ENCODE measurements around the gene CMPK2.

The CMPK2 gene

GRCh38 chr2:6820903-6821584 lies 44.7 kb downstream of the CMPK2 start:
- no peak overlapping the region for H3K4me3 ChIP-seq (ENCODE audit: low read depth, low read length)
- DNase-seq (ENCODE audit: low read depth, low spot score): no peak

GRCh38 chr2:6820236-6820635 lies 45.5 kb downstream of the CMPK2 start:
- no peak overlapping the region for H3K4me3 ChIP-seq (ENCODE audit: low read depth, low read length)
- ChIA-PET POLR2A (no interaction called here), CTCF (no interaction called here)
- no peak for TF ChIP-seq CTCF (IDR thresholded peaks at IDR 0.05; ENCODE audit: insufficient read depth, low read length, missing control alignments)
- no peak for DNase-seq (ENCODE audit: low read depth, low spot score)

More at GRCh38 chr2:6820903-6821584, 44.7 kb downstream of the CMPK2 start:
- ChIA-PET POLR2A (no interaction called here), CTCF (interaction anchor here (1.0 kb wide), 1 partner anchor 29 kb away, joined by 3 read pairs; no protein-coding TSS in a partner anchor)
- no peak for TF ChIP-seq CTCF (IDR thresholded peaks at IDR 0.05; ENCODE audit: insufficient read depth, low read length, missing control alignments)

- no peak for DNase-seq (ENCODE audit: low read depth, low spot score)
- TF ChIP-seq CTCF (IDR thresholded peaks at IDR 0.05; ENCODE audit: insufficient read depth, low read length, missing control alignments): no peak
- ChIA-PET CTCF (no interaction called here), POLR2A (no interaction called here)
- H3K4me3 ChIP-seq (ENCODE audit: low read depth, low read length): no peak overlapping the region
Measured at GRCh38 chr2:6819668-6820067, 46.0 kb downstream of the CMPK2 start.

- DNase-seq (ENCODE audit: low read depth, low spot score): no peak
- POLR2A ChIA-PET: no interaction called here
- CTCF ChIA-PET: no interaction called here
- no peak overlapping the region for H3K4me3 ChIP-seq (ENCODE audit: low read depth, low read length)
- no peak for TF ChIP-seq CTCF (IDR thresholded peaks at IDR 0.05; ENCODE audit: insufficient read depth, low read length, missing control alignments)
Measured at GRCh38 chr2:6818012-6818411, 47.7 kb downstream of the CMPK2 start.

GRCh38 chr2:6814869-6815268 lies 50.8 kb downstream of the CMPK2 start:
- TF ChIP-seq CTCF (IDR thresholded peaks at IDR 0.05; ENCODE audit: insufficient read depth, low read length, missing control alignments): no peak
- CTCF ChIA-PET: no interaction called here
- no peak for DNase-seq (ENCODE audit: low read depth, low spot score)
- H3K4me3 ChIP-seq (ENCODE audit: low read depth, low read length): no peak overlapping the region
- POLR2A ChIA-PET: no interaction called here

GRCh38 chr2:6814312-6814711 lies 51.4 kb downstream of the CMPK2 start:
- CTCF ChIA-PET: no interaction called here
- H3K4me3 ChIP-seq (ENCODE audit: low read depth, low read length): no peak overlapping the region
- POLR2A ChIA-PET: no interaction called here
- no peak for DNase-seq (ENCODE audit: low read depth, low spot score)
- no peak for TF ChIP-seq CTCF (IDR thresholded peaks at IDR 0.05; ENCODE audit: insufficient read depth, low read length, missing control alignments)

Measured in AG04449 (cell line).